Fibroblast of peridontal ligament (primary cell): Measurements from ENCODE around the gene MTHFSD.
"Not testable (repeated sequence)": the region's sequence is repeated elsewhere in the genome, so short reads cannot be mapped to it uniquely, and the experiment has no call there.

ENCODE experiments used
- DNase-seq: peaks from one replicate; pipeline ENCODE4 v3.0.0-alpha.2; 2010; ENCODE audit errors: extremely low read depth

Gene MTHFSD, protein sequence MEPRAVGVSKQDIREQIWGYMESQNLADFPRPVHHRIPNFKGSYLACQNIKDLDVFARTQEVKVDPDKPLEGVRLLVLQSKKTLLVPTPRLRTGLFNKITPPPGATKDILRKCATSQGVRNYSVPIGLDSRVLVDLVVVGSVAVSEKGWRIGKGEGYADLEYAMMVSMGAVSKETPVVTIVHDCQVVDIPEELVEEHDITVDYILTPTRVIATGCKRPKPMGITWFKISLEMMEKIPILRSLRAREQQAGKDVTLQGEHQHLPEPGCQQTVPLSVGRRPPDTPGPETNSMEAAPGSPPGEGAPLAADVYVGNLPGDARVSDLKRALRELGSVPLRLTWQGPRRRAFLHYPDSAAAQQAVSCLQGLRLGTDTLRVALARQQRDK

DNA sequence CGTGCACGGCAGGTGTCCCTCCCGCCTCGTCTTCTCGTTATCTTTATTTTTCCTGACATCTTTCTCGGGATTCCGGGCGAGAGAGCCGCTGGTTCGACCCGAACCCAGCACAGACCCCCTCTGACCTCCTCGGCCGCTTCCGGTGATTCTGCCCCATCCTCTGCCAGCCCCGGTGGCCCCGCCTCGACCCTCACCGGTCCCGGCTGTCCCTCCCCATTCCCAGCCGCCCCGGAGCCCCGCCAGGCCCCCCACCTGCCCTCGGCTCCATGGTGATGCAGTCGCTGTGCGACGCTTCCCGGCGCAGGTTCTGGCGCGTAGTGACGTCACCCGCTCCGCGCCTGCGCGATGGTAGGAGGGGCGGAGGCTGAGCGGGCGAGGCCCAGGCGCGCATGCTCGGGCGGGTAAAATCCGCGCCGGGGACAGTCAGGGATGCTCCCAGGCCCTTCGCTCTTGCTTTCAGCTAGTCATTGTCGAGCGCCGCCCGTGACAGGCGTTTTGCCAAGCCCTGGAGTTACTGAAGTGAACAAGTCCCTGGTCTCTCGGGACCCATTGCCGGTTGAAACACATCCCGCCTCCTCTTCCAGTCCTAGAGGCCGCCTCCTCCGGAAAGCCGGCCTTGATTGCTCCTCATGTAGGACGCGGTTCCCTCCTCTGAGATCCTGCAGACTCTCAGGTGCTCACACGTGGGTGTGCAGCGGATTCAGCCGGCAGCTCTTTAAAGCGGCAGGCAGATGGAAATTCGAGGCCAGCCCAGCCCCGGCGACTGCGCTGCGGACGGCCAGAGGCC is at the start of gene MTHFSD:
TSS of gene MTHFSD (minus strand) at position 319 of the 787 bp plus-strand sequence. CDS start at position 268, 51 bp downstream.
- DNase-seq, result peak; percentile 90

GRCh38 chr16:86604436-86605193 is 49.6 kb upstream of the MTHFSD start:
- DNase-seq, result no peak

DNA sequence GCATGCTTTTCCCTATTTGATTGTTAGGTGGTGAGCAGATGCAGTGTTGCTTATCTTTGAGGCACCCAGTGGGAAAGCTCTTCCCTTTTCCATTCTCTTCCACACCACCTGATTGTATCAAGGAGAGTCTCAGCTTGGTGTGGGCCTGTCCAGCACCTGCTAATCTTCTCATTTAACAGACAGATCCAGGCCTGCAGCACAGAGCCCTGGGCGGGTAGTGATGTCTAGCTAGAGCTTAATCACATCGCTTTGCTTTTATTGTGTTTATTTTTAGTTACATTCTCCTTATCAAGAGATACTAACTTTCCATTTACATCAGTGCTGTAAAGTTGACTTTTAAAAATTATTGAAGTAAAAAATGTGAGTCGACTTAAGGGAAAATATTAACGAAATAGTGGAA is 47.5 kb upstream of the MTHFSD start:
- no peak for DNase-seq

DNA sequence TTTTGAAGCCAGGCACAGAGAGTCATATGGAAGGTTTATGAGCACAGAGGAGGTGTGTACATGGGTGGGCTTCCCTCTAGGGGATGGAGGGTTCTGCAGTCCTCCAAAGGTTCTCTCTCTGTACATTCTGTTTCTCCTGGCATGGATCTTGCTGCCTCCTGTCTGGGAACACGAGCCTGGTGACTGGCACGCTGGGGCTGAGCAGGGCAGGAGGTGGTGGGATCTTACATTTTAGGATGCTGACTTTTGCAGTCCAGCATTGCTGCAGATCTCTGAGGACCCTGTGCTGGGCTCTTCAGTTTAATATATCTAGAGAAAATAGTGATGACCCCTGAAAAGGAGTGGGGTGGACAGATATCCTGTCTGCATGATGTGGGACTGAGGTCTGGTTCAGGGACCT is 46.3 kb upstream of the MTHFSD start:
- no peak for DNase-seq

- peak; percentile 13 for DNase-seq
Measured at GRCh38 chr16:86598607-86599565, 43.9 kb upstream of the MTHFSD start.

GRCh38 chr16:86597880-86598606 is 43.0 kb upstream of the MTHFSD start:
- DNase-seq, result peak; percentile 25

- no peak for DNase-seq
Measured at GRCh38 chr16:86597126-86597879, 42.3 kb upstream of the MTHFSD start.

DNA sequence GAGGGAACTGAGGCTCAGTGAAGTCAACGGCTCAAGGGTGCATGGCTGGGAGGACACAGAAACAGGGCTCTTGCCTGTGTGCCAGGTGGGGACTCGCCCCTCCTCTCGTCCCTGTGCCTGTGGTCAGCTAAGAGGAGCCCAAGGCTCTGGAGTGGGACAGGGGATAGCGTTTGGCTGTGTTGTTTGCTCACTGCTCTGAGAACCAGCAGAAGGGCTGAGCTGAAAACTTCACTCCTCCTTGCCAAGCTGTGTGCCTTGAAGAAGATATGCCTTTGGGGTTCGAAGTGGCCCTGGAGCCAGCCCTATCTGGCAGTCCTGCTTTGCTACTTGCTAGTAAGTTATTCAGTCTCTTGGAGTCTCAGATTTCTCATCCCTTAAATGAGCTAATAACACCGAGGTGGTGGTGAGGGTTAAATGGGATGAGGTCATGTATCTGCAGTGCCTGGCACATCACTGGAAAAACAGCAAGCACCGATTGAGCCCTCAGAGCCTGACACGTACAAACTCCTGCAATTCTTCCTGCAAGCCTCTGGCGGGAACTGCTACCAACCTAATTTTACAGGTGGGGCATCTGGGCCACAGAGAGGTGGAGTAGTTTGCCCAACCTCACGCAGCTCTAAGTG is 41.1 kb upstream of the MTHFSD start:
- DNase-seq, result no peak

DNA sequence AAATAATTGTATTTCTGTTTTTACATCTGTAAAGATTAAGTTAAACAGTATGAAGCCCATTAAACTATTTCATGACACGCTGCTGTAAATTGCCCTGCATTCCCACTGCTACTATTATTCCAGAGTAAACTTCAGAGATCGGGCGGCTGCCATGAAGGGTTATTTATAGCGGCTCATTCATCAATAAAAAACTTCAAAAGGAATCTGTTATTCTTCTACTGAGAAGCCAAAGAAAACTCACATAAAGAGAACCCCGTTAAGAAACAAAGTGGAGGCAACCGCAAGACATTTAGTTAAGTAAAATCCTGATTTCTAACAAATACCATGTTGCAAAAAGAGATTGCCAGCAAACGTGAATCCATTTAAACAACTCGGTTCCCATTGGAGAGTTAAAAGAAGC is 39.7 kb upstream of the MTHFSD start:
- no peak for DNase-seq

- no peak for DNase-seq
Measured at GRCh38 chr16:86593913-86594620, 39.0 kb upstream of the MTHFSD start.

DNA sequence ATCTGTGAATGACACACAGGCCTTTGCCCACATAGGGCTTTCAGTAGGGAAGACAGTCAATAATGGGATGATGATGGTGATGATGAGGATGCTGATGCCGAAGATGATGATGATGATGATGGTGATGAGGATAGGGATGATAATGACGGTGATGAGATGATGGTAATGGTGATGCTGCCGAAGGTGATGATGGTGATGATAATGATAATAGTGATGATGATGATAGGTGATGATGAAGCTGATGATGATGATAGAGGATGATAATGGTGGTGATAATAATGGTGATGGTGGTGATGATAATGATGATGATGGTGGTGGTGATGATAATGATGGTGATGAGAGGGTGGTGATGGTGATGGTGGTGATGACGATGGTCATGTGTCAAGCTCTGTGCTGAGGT is 36.2 kb upstream of the MTHFSD start:
- DNase-seq, result no peak

GRCh38 chr16:86590501-86591144 is 35.6 kb upstream of the MTHFSD start:
- peak; percentile 95 for DNase-seq

- DNase-seq, result not testable (repeated sequence)
Measured at GRCh38 chr16:86587955-86588354, 32.9 kb upstream of the MTHFSD start.

GRCh38 chr16:86587487-86587886 is 32.5 kb upstream of the MTHFSD start:
- no peak for DNase-seq

DNA sequence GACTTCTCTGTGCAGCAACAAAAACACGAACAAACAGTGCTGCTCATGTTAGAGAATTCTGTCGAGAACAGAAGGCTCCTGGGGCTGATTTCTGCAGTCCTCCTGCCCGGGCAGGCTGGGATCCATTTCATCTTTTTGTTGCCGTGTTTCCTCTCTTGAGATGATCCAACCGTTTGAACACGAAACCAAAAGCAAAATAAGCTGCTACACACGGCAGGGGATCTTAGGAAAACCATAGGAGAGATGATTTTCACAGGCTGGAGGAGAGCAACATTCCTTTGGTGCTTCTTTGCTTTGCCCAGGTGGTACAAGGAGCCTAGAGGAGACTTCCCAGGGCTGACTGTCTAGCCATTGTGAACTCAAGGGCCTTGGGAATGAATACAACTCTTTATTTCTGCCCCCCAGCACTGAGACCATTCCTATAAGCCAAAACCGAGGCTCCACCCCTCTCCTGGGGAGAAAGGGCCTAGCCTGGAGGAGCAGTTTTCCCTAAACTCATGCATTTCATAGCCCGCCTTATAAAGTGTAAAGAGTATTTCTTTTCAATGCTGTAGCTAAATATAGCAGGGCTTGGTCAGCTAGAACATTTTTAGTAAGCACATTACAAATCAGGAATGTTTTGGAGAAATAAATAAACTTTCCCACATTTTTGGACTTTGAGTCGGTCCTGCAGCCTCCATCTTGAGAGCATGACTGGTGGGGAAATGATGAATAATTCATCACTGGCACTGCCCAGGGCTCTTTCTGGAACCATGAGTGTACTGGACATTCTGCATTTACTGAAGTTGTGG is 31.0 kb upstream of the MTHFSD start:
- DNase-seq, result peak; percentile 94

- DNase-seq, result peak; percentile 49
Measured at GRCh38 chr16:86584726-86585721, 30.0 kb upstream of the MTHFSD start.
